ENCODE data around the gene FAAP100.

GRCh38 chr17:81534157-81535006 lies 17.8 kb downstream of the FAAP100 start:
- no peak for TF ChIP-seq EZH2 (IDR thresholded peaks at IDR 0.05; ENCODE audit: insufficient read depth, poor library complexity, severe bottlenecking)
- TF ChIP-seq EZH2phosphoT487 (IDR thresholded peaks at IDR 0.05; ENCODE audit: insufficient read depth, low read depth) = no peak

Measured in GM23248 (cell line).